Measurements from ENCODE around the gene APOF.

APOF gene

DNA sequence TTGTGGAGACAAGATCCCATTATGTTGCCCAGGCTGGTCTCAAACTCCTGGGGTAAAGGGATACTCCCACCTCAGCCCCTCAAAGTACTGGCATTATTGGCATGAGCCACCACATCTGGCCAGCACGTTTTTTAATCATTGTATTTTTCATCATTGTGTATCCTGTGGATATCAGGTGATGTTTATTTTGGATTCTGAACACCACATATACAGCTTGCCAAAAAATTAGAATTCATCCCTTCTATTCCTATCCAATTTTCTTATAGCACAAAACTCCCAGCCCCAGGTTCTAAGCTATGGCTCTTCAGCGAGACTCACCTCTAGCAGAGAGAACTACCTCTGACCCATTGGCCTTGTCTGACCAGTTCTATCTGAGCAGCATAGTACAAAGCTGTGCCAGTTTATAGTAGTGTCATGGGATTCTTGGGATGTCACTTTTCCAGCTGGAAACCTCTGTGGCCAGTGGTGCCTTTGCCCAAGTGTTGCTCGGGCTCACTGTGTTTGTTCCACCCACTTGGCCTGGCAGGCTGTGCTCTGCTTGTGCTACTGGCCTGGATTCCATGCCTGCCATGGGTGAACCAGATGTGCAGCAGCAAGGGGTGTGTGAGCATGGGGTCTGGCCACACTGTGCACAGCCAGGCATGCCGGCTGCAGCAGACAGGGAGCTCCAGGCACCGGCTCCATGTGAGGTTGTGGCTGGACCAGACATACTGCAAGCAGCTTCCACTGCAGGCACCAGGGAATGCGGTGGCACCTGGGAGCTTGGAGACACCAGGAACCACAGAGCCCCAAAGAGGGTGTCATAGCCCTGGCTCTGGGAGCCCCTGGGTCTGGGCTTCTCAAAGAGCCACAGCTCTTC, 49.4 kb upstream of the APOF start:
- TF ChIP-seq ZNF23 (tag by site-specific recombination; IDR thresholded peaks at IDR 0.05; ENCODE audit: borderline replicate concordance) = no peak
- TF ChIP-seq EGR2 (tag by site-specific recombination; IDR thresholded peaks at IDR 0.05; ENCODE audit: low read depth) = no peak
- TF ChIP-seq, protein P1, sequence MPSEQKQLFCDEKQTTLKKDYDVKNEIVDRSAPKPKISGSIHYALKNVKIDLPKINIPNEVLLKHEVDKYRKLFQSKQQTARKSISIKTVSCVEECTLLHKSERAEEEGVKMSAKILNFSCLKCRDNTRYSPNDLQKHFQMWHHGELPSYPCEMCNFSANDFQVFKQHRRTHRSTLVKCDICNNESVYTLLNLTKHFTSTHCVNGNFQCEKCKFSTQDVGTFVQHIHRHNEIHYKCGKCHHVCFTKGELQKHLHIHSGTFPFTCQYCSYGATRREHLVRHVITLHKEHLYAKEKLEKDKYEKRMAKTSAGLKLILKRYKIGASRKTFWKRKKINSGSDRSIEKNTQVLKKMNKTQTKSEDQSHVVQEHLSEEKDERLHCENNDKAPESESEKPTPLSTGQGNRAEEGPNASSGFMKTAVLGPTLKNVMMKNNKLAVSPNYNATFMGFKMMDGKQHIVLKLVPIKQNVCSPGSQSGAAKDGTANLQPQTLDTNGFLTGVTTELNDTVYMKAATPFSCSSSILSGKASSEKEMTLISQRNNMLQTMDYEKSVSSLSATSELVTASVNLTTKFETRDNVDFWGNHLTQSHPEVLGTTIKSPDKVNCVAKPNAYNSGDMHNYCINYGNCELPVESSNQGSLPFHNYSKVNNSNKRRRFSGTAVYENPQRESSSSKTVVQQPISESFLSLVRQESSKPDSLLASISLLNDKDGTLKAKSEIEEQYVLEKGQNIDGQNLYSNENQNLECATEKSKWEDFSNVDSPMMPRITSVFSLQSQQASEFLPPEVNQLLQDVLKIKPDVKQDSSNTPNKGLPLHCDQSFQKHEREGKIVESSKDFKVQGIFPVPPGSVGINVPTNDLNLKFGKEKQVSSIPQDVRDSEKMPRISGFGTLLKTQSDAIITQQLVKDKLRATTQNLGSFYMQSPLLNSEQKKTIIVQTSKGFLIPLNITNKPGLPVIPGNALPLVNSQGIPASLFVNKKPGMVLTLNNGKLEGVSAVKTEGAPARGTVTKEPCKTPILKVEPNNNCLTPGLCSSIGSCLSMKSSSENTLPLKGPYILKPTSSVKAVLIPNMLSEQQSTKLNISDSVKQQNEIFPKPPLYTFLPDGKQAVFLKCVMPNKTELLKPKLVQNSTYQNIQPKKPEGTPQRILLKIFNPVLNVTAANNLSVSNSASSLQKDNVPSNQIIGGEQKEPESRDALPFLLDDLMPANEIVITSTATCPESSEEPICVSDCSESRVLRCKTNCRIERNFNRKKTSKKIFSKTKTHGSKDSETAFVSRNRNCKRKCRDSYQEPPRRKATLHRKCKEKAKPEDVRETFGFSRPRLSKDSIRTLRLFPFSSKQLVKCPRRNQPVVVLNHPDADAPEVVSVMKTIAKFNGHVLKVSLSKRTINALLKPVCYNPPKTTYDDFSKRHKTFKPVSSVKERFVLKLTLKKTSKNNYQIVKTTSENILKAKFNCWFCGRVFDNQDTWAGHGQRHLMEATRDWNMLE (tag by site-specific recombination; conservative IDR thresholded peaks at IDR 0.05; ENCODE audit: low read depth) = no peak
- TF ChIP-seq ZIC2 (tag by site-specific recombination; IDR thresholded peaks at IDR 0.05) = peak; percentile 33; the same call in 1 of the 2 replicates
- TF ChIP-seq ZNF423 (tag by site-specific recombination; IDR thresholded peaks at IDR 0.05) = no peak
- TF ChIP-seq, protein P2, sequence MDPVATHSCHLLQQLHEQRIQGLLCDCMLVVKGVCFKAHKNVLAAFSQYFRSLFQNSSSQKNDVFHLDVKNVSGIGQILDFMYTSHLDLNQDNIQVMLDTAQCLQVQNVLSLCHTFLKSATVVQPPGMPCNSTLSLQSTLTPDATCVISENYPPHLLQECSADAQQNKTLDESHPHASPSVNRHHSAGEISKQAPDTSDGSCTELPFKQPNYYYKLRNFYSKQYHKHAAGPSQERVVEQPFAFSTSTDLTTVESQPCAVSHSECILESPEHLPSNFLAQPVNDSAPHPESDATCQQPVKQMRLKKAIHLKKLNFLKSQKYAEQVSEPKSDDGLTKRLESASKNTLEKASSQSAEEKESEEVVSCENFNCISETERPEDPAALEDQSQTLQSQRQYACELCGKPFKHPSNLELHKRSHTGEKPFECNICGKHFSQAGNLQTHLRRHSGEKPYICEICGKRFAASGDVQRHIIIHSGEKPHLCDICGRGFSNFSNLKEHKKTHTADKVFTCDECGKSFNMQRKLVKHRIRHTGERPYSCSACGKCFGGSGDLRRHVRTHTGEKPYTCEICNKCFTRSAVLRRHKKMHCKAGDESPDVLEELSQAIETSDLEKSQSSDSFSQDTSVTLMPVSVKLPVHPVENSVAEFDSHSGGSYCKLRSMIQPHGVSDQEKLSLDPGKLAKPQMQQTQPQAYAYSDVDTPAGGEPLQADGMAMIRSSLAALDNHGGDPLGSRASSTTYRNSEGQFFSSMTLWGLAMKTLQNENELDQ (tag by site-specific recombination; IDR thresholded peaks at IDR 0.05; ENCODE audit: low read depth) = no peak
- Histone ChIP-seq H3K9me3 (ENCODE audit: control insufficient read depth, insufficient read depth, low read depth, low read length) (no peaks in the 10 kb centered on the region), H3K36me3 (ENCODE audit: control insufficient read depth in 2 of 2, insufficient read depth in 1 of 2, low read length in 2 of 2) (peaks cover 5 to 34% of the 10 kb centered on the region in 2 experiments; a peak in 2 of 3 replicates), H3K4me3 (ENCODE audit: low read depth, low read length) (no peak overlapping the region), H3K27ac (ENCODE audit: extremely low read depth, low read depth, low read length) (no peak overlapping the region), H3K4me1 (ENCODE audit: control insufficient read depth, insufficient read depth, low read length) (no peaks in the 10 kb centered on the region)
- POLR2A ChIA-PET = interaction anchor here (0.6 to 2.3 kb wide), 2 partner anchors 37 to 79 kb away, joined by 3 to 7 read pairs; partner anchors contain the start of gene TIMELESS
- CTCF ChIA-PET = interaction anchor here (0.6 kb wide), 2 partner anchors 52 to 84 kb away, joined by 3 to 4 read pairs; no protein-coding TSS in a partner anchor

DNA sequence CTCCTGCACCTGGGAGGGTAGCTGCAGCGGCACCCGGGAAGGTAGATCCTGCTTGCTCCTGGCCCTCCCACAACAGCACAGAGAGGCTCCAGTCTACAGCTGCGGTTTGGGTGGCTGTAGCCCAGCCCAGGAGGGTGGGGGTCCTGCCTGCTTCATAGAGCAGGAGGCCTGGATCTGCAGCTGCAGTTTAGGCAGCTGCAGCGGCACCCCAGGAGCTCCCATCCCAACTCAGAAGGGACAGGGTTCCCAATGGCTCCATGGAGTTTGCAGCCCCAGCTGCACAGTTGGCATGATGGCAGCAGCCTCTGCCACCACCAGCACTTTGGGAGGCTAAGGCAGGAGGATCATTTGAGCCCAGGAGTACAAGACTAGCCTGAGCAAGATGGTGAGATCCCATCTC, 48.1 kb upstream of the APOF start:
- CTCF ChIA-PET = no interaction called here
- POLR2A ChIA-PET = interaction anchor here (2.3 kb wide), 1 partner anchor 39 kb away, joined by 7 read pairs; the partner anchor contains the start of gene TIMELESS
- H3K9me3 ChIP-seq (ENCODE audit: control insufficient read depth, insufficient read depth, low read depth, low read length) = no peaks in the 10 kb centered on the region
- peaks cover 0 to 21% of the 10 kb centered on the region in 2 experiments; a peak in 2 of 3 replicates for H3K36me3 ChIP-seq (ENCODE audit: control insufficient read depth in 2 of 2, insufficient read depth in 1 of 2, low read length in 2 of 2)
- no peaks in the 10 kb centered on the region for H3K4me1 ChIP-seq (ENCODE audit: control insufficient read depth, insufficient read depth, low read length)
- no peak overlapping the region for H3K4me3 ChIP-seq (ENCODE audit: low read depth, low read length)
- H3K27ac ChIP-seq (ENCODE audit: extremely low read depth, low read depth, low read length) = no peak overlapping the region
- TF ChIP-seq ZNF530 (tag by site-specific recombination; IDR thresholded peaks at IDR 0.05; ENCODE audit: low read depth) (no peak), ZNF830 (tag by site-specific recombination; IDR thresholded peaks at IDR 0.05; ENCODE audit: low read depth) (no peak), ZNF16 (tag by site-specific recombination; IDR thresholded peaks at IDR 0.05; ENCODE audit: low read depth) (no peak), ZNF341 (tag by site-specific recombination; IDR thresholded peaks at IDR 0.05; ENCODE audit: low read depth) (no peak), ZNF416 (tag by site-specific recombination; IDR thresholded peaks at IDR 0.05) (no peak)
- TF ChIP-seq, protein P3, sequence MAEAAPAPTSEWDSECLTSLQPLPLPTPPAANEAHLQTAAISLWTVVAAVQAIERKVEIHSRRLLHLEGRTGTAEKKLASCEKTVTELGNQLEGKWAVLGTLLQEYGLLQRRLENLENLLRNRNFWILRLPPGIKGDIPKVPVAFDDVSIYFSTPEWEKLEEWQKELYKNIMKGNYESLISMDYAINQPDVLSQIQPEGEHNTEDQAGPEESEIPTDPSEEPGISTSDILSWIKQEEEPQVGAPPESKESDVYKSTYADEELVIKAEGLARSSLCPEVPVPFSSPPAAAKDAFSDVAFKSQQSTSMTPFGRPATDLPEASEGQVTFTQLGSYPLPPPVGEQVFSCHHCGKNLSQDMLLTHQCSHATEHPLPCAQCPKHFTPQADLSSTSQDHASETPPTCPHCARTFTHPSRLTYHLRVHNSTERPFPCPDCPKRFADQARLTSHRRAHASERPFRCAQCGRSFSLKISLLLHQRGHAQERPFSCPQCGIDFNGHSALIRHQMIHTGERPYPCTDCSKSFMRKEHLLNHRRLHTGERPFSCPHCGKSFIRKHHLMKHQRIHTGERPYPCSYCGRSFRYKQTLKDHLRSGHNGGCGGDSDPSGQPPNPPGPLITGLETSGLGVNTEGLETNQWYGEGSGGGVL (tag by site-specific recombination; IDR thresholded peaks at IDR 0.05) = no peak
- TF ChIP-seq, protein P4, sequence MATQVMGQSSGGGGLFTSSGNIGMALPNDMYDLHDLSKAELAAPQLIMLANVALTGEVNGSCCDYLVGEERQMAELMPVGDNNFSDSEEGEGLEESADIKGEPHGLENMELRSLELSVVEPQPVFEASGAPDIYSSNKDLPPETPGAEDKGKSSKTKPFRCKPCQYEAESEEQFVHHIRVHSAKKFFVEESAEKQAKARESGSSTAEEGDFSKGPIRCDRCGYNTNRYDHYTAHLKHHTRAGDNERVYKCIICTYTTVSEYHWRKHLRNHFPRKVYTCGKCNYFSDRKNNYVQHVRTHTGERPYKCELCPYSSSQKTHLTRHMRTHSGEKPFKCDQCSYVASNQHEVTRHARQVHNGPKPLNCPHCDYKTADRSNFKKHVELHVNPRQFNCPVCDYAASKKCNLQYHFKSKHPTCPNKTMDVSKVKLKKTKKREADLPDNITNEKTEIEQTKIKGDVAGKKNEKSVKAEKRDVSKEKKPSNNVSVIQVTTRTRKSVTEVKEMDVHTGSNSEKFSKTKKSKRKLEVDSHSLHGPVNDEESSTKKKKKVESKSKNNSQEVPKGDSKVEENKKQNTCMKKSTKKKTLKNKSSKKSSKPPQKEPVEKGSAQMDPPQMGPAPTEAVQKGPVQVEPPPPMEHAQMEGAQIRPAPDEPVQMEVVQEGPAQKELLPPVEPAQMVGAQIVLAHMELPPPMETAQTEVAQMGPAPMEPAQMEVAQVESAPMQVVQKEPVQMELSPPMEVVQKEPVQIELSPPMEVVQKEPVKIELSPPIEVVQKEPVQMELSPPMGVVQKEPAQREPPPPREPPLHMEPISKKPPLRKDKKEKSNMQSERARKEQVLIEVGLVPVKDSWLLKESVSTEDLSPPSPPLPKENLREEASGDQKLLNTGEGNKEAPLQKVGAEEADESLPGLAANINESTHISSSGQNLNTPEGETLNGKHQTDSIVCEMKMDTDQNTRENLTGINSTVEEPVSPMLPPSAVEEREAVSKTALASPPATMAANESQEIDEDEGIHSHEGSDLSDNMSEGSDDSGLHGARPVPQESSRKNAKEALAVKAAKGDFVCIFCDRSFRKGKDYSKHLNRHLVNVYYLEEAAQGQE (tag by site-specific recombination; IDR thresholded peaks at IDR 0.05) = no peak
- TF ChIP-seq, protein P5, sequence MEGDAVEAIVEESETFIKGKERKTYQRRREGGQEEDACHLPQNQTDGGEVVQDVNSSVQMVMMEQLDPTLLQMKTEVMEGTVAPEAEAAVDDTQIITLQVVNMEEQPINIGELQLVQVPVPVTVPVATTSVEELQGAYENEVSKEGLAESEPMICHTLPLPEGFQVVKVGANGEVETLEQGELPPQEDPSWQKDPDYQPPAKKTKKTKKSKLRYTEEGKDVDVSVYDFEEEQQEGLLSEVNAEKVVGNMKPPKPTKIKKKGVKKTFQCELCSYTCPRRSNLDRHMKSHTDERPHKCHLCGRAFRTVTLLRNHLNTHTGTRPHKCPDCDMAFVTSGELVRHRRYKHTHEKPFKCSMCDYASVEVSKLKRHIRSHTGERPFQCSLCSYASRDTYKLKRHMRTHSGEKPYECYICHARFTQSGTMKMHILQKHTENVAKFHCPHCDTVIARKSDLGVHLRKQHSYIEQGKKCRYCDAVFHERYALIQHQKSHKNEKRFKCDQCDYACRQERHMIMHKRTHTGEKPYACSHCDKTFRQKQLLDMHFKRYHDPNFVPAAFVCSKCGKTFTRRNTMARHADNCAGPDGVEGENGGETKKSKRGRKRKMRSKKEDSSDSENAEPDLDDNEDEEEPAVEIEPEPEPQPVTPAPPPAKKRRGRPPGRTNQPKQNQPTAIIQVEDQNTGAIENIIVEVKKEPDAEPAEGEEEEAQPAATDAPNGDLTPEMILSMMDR (tag by site-specific recombination; IDR thresholded peaks at IDR 0.05) = no peak
- TF ChIP-seq, protein P6, sequence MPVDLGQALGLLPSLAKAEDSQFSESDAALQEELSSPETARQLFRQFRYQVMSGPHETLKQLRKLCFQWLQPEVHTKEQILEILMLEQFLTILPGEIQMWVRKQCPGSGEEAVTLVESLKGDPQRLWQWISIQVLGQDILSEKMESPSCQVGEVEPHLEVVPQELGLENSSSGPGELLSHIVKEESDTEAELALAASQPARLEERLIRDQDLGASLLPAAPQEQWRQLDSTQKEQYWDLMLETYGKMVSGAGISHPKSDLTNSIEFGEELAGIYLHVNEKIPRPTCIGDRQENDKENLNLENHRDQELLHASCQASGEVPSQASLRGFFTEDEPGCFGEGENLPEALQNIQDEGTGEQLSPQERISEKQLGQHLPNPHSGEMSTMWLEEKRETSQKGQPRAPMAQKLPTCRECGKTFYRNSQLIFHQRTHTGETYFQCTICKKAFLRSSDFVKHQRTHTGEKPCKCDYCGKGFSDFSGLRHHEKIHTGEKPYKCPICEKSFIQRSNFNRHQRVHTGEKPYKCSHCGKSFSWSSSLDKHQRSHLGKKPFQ (tag by site-specific recombination; IDR thresholded peaks at IDR 0.05) = no peak
